ENCODE results near the gene KRTAP9-8.
"Not testable (repeated sequence)": the region's sequence is repeated elsewhere in the genome, so short reads cannot be mapped to it uniquely, and the experiment has no call there.

DNA sequence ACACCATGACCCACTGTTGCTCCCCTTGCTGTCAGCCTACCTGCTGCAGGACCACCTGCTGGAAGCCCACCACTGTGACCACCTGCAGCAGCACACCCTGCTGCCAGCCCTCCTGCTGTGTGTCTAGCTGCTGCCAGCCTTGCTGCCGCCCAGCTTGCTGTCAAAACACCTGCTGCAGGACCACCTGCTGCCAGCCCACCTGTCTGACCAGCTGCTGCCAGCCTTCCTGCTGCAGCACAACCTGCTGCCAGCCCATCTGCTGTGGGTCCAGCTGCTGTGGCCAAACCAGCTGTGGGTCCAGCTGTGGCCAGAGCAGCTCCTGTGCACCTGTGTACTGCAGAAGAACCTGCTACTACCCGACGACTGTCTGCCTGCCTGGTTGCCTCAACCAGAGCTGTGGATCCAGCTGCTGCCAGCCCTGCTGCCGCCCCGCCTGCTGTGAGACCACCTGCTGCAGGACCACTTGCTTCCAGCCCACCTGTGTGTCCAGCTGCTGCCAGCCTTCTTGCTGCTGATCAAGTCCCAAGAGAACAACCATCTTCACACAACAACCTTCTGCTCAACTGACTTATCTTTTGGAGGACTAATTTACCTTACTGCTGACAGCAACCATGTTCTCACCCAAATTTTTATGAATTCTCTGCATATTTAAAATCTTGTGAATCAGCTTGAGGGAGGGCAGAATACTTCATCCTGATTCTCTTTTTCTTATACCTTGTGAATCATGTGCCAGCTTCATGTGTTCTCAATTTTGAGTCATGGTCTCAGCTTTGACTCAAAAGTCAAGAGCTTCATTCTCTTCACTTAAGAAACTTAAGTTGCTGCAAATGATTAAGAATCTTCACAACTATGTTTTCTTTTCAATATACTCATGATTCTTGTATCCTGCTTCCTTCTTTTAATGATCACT, 17.8 kb downstream of the KRTAP9-8 start, which contains the start of gene KRTAP9-9:
- TF ChIP-seq, protein P1, sequence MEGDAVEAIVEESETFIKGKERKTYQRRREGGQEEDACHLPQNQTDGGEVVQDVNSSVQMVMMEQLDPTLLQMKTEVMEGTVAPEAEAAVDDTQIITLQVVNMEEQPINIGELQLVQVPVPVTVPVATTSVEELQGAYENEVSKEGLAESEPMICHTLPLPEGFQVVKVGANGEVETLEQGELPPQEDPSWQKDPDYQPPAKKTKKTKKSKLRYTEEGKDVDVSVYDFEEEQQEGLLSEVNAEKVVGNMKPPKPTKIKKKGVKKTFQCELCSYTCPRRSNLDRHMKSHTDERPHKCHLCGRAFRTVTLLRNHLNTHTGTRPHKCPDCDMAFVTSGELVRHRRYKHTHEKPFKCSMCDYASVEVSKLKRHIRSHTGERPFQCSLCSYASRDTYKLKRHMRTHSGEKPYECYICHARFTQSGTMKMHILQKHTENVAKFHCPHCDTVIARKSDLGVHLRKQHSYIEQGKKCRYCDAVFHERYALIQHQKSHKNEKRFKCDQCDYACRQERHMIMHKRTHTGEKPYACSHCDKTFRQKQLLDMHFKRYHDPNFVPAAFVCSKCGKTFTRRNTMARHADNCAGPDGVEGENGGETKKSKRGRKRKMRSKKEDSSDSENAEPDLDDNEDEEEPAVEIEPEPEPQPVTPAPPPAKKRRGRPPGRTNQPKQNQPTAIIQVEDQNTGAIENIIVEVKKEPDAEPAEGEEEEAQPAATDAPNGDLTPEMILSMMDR (IDR thresholded peaks at IDR 0.05): not testable (repeated sequence)
- not testable (repeated sequence) for TF ChIP-seq POLR2A, EP300, POLR2AphosphoS5 (IDR thresholded peaks at IDR 0.05)

Data from suprapubic skin (tissue), 4 donors.